MM.1S (cell line): ENCODE measurements around the gene IL18RAP.

Source experiments
- CTCF ChIP-seq: fragments of 300-600 bp; sonication (generic); IDR thresholded peaks from 2 replicates; pipeline ENCODE4 v1.5.1; 2016; ENCODE audit warnings: antibody characterized with exemption, low read length, mixed read lengths
- EZH2 ChIP-seq: fragments of 300-600 bp; sonication (generic); optimal IDR thresholded peaks from 2 replicates; pipeline ENCODE3; 2017; ENCODE audit warnings: low read depth, mild to moderate bottlenecking, antibody characterized with exemption, low read length, mixed read lengths

- no peak for TF ChIP-seq EZH2
- no peak for TF ChIP-seq CTCF
Measured at GRCh38 chr2:102446936-102447335, 24.0 kb downstream of the IL18RAP start.
